ENCODE measurements around the gene ACACA. TPM values are rescaled to one million over a fixed set of nuclear protein-coding genes. Genes with fewer than 3 reads are reported as not detected.

The ACACA gene
- total and polyA plus RNA-seq, 2 donors (not counting 1 experiment from before 2014, with no cell fraction given), result 45.2 to 123 TPM

DNA sequence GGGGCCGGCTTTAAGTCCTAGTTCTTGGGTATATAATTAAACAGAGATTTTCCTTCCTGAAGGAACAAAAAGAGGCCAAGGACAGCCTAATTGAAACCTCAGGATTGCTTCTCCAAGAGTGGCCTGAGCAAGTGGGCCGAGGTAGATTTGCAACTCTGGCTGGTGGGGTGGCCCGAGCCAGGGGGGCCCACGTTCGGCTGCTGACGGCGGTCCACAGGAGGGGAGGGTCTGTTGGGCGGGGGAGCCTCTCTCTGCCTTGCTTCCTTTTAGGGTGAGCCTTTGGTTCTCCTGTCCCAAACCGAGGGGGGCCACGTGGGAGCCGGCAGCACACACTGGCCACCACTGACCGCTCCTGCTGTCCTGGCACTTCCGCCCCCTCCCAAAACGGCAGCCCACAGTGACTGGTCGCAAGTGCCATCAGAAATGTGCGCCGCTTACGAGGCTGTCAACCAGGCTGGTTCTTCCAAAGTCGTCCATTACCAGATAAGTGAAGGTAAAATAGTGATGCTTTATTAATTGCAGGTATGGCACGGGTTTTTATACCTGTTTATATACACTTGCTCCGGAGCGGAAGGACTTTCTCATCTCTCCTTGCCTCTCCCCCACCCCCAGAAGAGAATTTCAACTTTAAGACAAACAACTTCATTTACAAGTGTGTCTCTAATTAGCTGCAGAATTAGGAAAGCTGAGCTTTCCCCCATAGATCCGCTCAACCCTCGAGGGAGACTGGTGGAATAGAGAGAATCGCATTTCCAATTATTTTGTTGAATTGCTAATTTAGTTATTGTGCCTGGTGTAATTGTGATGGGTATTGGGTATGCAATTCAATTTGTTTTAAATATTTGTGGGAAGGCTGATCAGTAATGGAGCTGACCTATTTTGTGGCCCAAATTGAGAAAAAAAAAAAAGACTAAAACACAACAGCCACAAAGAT lies 340.0 kb downstream of the ACACA start:
- TF ChIP-seq, protein P1, sequence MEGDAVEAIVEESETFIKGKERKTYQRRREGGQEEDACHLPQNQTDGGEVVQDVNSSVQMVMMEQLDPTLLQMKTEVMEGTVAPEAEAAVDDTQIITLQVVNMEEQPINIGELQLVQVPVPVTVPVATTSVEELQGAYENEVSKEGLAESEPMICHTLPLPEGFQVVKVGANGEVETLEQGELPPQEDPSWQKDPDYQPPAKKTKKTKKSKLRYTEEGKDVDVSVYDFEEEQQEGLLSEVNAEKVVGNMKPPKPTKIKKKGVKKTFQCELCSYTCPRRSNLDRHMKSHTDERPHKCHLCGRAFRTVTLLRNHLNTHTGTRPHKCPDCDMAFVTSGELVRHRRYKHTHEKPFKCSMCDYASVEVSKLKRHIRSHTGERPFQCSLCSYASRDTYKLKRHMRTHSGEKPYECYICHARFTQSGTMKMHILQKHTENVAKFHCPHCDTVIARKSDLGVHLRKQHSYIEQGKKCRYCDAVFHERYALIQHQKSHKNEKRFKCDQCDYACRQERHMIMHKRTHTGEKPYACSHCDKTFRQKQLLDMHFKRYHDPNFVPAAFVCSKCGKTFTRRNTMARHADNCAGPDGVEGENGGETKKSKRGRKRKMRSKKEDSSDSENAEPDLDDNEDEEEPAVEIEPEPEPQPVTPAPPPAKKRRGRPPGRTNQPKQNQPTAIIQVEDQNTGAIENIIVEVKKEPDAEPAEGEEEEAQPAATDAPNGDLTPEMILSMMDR (conservative IDR thresholded peaks at IDR 0.05 in 1 of 2, IDR thresholded peaks at IDR 0.05 in 1 of 2; ENCODE audit: low read depth in 1 of 2, low read length in 2 of 2), result no peak
- no peak for TF ChIP-seq EZH2 (IDR thresholded peaks at IDR 0.05; ENCODE audit: low read length, missing control alignments)
- peaks cover 11% of the 10 kb centered on the region for H3K27me3 ChIP-seq (ENCODE audit: control insufficient read depth, insufficient read depth, low read length)
- no peak overlapping the region for H3K9ac ChIP-seq (ENCODE audit: insufficient read depth, low read length)
- no peak overlapping the region for H3K4me2 ChIP-seq (ENCODE audit: extremely low read depth, insufficient read depth, low read length)
- peaks cover 6% of the 10 kb centered on the region for H3K4me1 ChIP-seq (ENCODE audit: control insufficient read depth, extremely low read depth, insufficient read depth, low read length)
- no peaks in the 10 kb centered on the region for H4K20me1 ChIP-seq (ENCODE audit: control insufficient read depth, extremely low read depth, insufficient read depth, low read length)
- DNase-seq (ENCODE audit: low read depth in 2 of 2), result no peak
- no peak overlapping the region for H3K27ac ChIP-seq (ENCODE audit: insufficient read depth, low read length)
- no peaks in the 10 kb centered on the region for H3K36me3 ChIP-seq (ENCODE audit: control insufficient read depth, insufficient read depth, low read length)
- H3K4me3 ChIP-seq (replicated peaks in 1 of 4; ENCODE audit: control extremely low read depth in 1 of 4, insufficient read depth in 1 of 4, low read depth in 3 of 4, low read length in 4 of 4), result no peak overlapping the region
- H3K9me3 ChIP-seq (ENCODE audit: control insufficient read depth, insufficient read depth, low read depth, low read length), result no peaks in the 10 kb centered on the region
- H2AFZ ChIP-seq (ENCODE audit: low read length), result no peak overlapping the region
- H3K79me2 ChIP-seq (ENCODE audit: control insufficient read depth, insufficient read depth, low read length), result no peaks in the 10 kb centered on the region

DNA sequence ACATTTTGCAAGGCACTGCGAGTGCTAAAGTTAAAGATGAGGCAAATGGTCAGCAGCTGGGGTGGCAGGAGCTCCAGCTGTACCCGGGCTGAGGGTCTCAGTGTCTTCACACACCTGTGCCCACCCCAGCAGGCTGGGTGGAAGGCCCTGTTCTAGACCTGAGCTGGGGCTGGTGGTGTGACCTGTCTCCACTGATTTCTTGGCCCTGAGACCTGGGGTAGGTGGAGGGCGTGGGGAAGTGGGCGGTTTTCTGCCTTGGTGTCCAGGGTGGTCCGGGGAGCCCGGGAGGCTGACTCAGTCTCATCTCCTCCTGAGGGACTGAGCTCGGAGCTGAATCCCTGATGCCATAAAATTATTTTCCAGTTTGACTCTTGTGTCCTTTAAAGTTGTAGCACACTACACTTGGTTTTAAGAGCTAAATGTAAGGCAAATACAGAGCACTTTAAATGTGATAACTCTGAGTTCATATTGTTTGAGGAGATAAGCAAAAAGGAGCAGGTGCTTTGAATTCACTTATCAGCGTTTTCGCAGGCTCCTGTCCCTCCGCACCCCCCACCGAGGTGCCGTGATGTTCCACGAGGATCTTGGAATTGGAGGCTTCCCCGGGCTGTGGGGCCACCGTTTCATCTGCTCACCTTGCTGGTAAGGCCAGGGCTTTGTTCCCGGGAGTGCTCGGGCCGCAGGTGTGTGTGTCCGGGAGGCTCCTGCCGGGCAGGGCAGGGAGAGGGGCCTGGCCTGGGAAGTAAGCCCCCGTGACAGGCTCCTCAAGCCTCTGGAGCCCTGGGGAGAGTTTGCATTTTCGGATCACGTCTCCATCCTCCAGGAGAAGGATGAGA lies 340.9 kb downstream of the ACACA start:
- Histone ChIP-seq H4K20me1 (ENCODE audit: control insufficient read depth, extremely low read depth, insufficient read depth, low read length) (no peaks in the 10 kb centered on the region), H3K4me1 (ENCODE audit: control insufficient read depth, extremely low read depth, insufficient read depth, low read length) (peaks cover 6% of the 10 kb centered on the region), H3K4me2 (ENCODE audit: extremely low read depth, insufficient read depth, low read length) (no peak overlapping the region), H3K9me3 (ENCODE audit: control insufficient read depth, insufficient read depth, low read depth, low read length) (no peaks in the 10 kb centered on the region), H2AFZ (ENCODE audit: low read length) (no peak overlapping the region), H3K27ac (ENCODE audit: insufficient read depth, low read length) (no peak overlapping the region), H3K9ac (ENCODE audit: insufficient read depth, low read length) (no peak overlapping the region), H3K27me3 (ENCODE audit: control insufficient read depth, insufficient read depth, low read length) (peaks cover 11% of the 10 kb centered on the region), H3K36me3 (ENCODE audit: control insufficient read depth, insufficient read depth, low read length) (no peaks in the 10 kb centered on the region), H3K4me3 (replicated peaks in 1 of 4; ENCODE audit: control extremely low read depth in 1 of 4, insufficient read depth in 1 of 4, low read depth in 3 of 4, low read length in 4 of 4) (no peak overlapping the region), H3K79me2 (ENCODE audit: control insufficient read depth, insufficient read depth, low read length) (no peaks in the 10 kb centered on the region)
- no peak for DNase-seq (ENCODE audit: low read depth in 2 of 2)
- TF ChIP-seq EZH2 (IDR thresholded peaks at IDR 0.05; ENCODE audit: low read length, missing control alignments), result no peak
- TF ChIP-seq, protein P1 (conservative IDR thresholded peaks at IDR 0.05 in 1 of 2, IDR thresholded peaks at IDR 0.05 in 1 of 2; ENCODE audit: low read depth in 1 of 2, low read length in 2 of 2), result no peak

DNA sequence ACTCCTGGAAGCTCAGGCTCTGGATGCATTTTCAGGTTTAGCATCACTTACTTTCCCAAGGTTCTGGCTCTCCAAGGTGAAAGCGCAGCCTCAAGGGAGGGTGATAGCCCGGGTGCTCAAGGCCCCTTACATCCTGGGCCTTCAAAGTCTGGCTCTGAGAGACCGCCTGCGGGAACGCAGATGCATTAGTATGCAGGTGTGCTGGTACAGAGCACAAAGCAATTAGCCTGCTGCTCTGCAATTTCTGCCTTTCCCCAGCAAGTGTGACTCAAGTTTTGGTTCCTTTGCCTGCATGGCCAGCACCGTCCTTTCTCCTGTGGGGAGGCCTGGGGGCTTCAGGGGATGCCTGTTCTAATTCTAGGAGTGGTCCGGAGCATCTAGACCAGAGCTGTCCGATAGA lies 341.7 kb downstream of the ACACA start:
- TF ChIP-seq EZH2 (IDR thresholded peaks at IDR 0.05; ENCODE audit: low read length, missing control alignments), result no peak
- TF ChIP-seq, protein P1 (conservative IDR thresholded peaks at IDR 0.05 in 1 of 2, IDR thresholded peaks at IDR 0.05 in 1 of 2; ENCODE audit: low read depth in 1 of 2, low read length in 2 of 2), result no peak

More for the DNA sequence above, 341.7 kb downstream of the ACACA start:
- Histone ChIP-seq H3K27ac (ENCODE audit: insufficient read depth, low read length) (no peak overlapping the region), H3K36me3 (ENCODE audit: control insufficient read depth, insufficient read depth, low read length) (no peaks in the 10 kb centered on the region), H4K20me1 (ENCODE audit: control insufficient read depth, extremely low read depth, insufficient read depth, low read length) (no peaks in the 10 kb centered on the region), H3K27me3 (ENCODE audit: control insufficient read depth, insufficient read depth, low read length) (peaks cover 11% of the 10 kb centered on the region), H3K9ac (ENCODE audit: insufficient read depth, low read length) (no peak overlapping the region), H2AFZ (ENCODE audit: low read length) (no peak overlapping the region), H3K4me2 (ENCODE audit: extremely low read depth, insufficient read depth, low read length) (no peak overlapping the region), H3K9me3 (ENCODE audit: control insufficient read depth, insufficient read depth, low read depth, low read length) (no peaks in the 10 kb centered on the region), H3K4me1 (ENCODE audit: control insufficient read depth, extremely low read depth, insufficient read depth, low read length) (peaks cover 6% of the 10 kb centered on the region), H3K79me2 (ENCODE audit: control insufficient read depth, insufficient read depth, low read length) (no peaks in the 10 kb centered on the region), H3K4me3 (replicated peaks in 1 of 4; ENCODE audit: control extremely low read depth in 1 of 4, insufficient read depth in 1 of 4, low read depth in 3 of 4, low read length in 4 of 4) (no peak overlapping the region)
- DNase-seq (ENCODE audit: low read depth in 2 of 2), result no peak

Measured in fibroblast of lung (primary cell).